ENCODE measurements around the gene ZNF446. TPM values are rescaled to one million over a fixed set of nuclear protein-coding genes. Genes with fewer than 3 reads are reported as not detected.

The ZNF446 gene
- total and polyA plus RNA-seq, 12 donors: 4.2 to 11.1 (median 5.7) TPM

DNA sequence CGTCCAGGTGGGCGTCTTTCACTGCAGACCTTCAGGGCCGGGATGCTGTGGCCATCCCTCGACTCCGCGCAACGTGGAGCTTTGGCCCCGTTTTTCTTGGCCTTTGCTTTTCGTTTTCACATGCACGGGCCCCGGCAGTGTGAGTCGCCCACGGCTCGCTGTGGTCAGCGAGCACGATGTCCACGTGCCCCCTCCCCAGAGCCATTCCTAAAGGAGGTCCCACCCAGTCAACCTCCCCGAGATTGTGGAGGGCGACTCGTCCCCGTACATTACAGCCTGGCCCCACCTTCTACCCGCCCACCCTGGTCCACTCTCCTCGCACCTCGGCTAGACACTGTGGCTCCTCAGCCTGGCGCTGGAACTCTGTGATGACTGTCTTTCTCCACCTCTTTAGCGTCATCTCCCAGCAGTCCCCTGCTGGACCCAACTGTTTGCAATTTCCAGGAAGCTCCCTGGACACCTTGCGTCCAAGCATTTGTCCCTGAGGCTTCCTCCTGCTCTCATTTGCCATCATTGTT is 405 bp downstream of the ZNF446 start:
- 2% methylated on average over 27 of the region's 27 CpGs for WGBS, 2 donors
- no peaks in the 10 kb centered on the region for H3K9me3 ChIP-seq
- peak in 1 of 2 donors; percentile 31 for DNase-seq
- H3K4me1 ChIP-seq: peaks cover 5 to 23% (median 18%) of the 10 kb centered on the region in 9 donors
- peaks cover 0 to 55% (median 11%) of the 10 kb centered on the region in 9 donors for H3K36me3 ChIP-seq
- ATAC-seq: peak in 5 of 8 donors; percentile 1 to 23 (median 9)
- no peaks in the 10 kb centered on the region for H3K27me3 ChIP-seq
- intact Hi-C loops (cut with DNase I): no loop called here
- TF ChIP-seq, protein P1, sequence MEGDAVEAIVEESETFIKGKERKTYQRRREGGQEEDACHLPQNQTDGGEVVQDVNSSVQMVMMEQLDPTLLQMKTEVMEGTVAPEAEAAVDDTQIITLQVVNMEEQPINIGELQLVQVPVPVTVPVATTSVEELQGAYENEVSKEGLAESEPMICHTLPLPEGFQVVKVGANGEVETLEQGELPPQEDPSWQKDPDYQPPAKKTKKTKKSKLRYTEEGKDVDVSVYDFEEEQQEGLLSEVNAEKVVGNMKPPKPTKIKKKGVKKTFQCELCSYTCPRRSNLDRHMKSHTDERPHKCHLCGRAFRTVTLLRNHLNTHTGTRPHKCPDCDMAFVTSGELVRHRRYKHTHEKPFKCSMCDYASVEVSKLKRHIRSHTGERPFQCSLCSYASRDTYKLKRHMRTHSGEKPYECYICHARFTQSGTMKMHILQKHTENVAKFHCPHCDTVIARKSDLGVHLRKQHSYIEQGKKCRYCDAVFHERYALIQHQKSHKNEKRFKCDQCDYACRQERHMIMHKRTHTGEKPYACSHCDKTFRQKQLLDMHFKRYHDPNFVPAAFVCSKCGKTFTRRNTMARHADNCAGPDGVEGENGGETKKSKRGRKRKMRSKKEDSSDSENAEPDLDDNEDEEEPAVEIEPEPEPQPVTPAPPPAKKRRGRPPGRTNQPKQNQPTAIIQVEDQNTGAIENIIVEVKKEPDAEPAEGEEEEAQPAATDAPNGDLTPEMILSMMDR (IDR thresholded peaks at IDR 0.05): no peak
- H3K27ac ChIP-seq: peak overlapping the region; percentile 81 to 95 (median 87)
- H3K4me3 ChIP-seq: peak overlapping the region; percentile 54 to 75 (median 66)

DNA sequence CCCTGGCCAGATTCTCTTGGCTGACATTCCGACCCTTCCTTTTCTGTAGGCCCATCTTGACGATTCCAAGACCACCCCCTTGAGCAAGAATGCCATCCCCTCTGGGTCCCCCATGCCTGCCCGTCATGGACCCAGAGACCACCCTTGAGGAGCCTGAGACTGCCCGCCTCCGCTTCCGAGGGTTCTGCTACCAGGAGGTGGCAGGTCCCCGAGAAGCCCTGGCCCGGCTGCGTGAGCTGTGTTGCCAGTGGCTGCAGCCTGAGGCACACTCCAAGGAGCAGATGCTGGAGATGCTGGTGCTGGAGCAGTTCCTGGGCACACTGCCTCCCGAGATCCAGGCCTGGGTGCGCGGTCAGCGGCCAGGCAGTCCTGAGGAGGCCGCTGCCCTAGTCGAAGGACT is 978 bp downstream of the ZNF446 start:
- H3K27me3 ChIP-seq: no peaks in the 10 kb centered on the region
- TF ChIP-seq, protein P1 (IDR thresholded peaks at IDR 0.05): no peak
- no peak for DNase-seq
- 86 to 87% methylated on average over 15 of the region's 15 CpGs for WGBS, 2 donors
- H3K4me1 ChIP-seq: peaks cover 5 to 23% (median 18%) of the 10 kb centered on the region in 9 donors
- H3K9me3 ChIP-seq: no peaks in the 10 kb centered on the region
- H3K27ac ChIP-seq: peak overlapping the region in 8 of 10 donors; percentile 86 to 95 (median 89)
- H3K36me3 ChIP-seq: peaks cover 0 to 51% (median 8%) of the 10 kb centered on the region in 9 donors
- intact Hi-C loops (cut with DNase I): no loop called here
- no peak for ATAC-seq
- peak overlapping the region in 4 of 10 donors; percentile 58 to 75 (median 72) for H3K4me3 ChIP-seq

DNA sequence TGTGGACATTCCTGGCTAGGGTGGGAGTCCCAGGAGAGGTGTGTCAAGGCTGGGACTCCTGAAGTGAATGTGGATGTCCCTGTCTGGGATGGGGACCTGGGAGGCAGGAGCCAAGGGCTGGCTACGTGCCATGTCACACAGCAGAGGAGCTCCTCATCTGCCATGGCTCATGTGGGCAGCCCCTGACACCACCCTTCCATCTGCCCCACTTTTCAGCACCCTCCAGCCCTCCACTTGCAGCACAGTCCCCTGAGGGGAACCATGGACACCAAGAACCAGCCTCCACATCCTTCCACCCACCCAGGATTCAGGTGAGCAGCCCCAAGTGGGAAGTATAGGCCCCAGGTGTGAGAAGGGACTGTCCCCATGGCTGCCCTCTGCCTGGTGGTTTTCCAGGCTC is 1.7 kb downstream of the ZNF446 start:
- intact Hi-C loops (cut with DNase I): no loop called here
- Histone ChIP-seq H3K27me3 (no peaks in the 10 kb centered on the region), H3K27ac (peak overlapping the region in 3 of 10 donors; percentile 86 to 95 (median 94)), H3K9me3 (no peaks in the 10 kb centered on the region), H3K4me1 (peaks cover 5 to 23% (median 18%) of the 10 kb centered on the region in 9 donors), H3K4me3 (no peak overlapping the region), H3K36me3 (peaks cover 0 to 47% (median 8%) of the 10 kb centered on the region in 9 donors)
- WGBS, 2 donors: 100% methylated on average over 1 of the region's 1 CpG
- DNase-seq (no peak), ATAC-seq (no peak)
- TF ChIP-seq, protein P1 (IDR thresholded peaks at IDR 0.05): no peak

DNA sequence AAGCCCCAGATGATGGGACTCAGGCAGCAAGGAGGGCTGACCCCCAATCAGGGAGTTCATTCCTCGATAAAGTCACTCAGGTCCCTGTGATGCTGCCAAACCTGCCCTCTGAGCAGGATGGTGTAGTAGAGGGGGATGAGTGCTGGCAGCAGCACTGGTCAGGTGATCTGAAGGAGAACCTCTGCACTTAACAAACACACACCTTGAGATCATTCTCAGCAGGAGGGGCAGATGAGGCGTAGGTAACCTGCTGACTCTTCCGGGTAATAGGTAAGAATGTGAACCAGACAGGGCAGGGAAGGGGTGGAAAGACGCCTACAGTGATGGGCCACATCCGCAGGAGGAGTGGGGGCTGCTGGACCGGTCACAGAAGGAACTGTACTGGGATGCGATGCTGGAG is 3.2 kb downstream of the ZNF446 start:
- ATAC-seq: no peak
- Histone ChIP-seq H3K4me1 (peaks cover 5 to 23% (median 18%) of the 10 kb centered on the region in 9 donors), H3K27ac (no peak overlapping the region), H3K4me3 (no peak overlapping the region), H3K27me3 (no peaks in the 10 kb centered on the region), H3K36me3 (peaks cover 0 to 38% (median 8%) of the 10 kb centered on the region in 9 donors), H3K9me3 (no peaks in the 10 kb centered on the region)
- no peak for DNase-seq
- 91 to 95% methylated on average over 7 of the region's 7 CpGs for WGBS, 2 donors
- intact Hi-C loops (cut with DNase I): no loop called here
- TF ChIP-seq, protein P1 (IDR thresholded peaks at IDR 0.05): no peak
